ENCODE measurements around the gene ARFRP1.
"Not testable (repeated sequence)": the region's sequence is repeated elsewhere in the genome, so short reads cannot be mapped to it uniquely, and the experiment has no call there.

The ARFRP1 gene

GRCh38 chr20:63734946-63735858, 27.4 kb upstream of the ARFRP1 start:
- Histone ChIP-seq H3K27ac (peak overlapping the region in 3 of 21 experiments; percentile 20 to 94 (median 85)), H3K4me3 (no peak overlapping the region)

GRCh38 chr20:63734111-63734945, 26.6 kb upstream of the ARFRP1 start:
- H3K27ac ChIP-seq = no peak overlapping the region
- H3K4me3 ChIP-seq = no peak overlapping the region

DNA sequence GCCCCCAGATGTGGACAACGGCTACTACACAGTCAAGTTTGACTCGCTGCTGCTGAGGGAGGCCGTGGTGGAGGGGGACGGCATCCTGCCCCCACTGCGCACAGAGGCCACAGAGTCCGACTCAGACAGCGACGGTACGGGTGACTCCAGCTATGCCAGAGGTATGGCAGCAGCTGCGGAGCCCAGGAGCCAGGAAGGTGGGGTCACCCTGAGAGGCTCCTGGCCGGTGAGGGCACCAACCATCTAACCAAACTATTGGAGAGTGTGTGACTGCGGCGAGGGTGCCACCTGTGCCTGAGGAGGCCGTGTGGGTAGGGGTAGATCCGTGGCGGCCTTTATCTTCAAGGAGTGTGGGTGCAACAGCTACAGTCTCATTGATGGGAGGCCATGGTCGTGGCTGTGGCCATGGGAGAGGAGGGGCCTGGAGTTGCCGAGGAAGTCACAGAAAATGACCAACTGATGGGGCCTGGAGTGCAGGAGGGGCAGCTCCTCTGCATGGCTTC, 25.9 kb upstream of the ARFRP1 start:
- Histone ChIP-seq H3K27ac (no peak overlapping the region), H3K4me3 (no peak overlapping the region)

DNA sequence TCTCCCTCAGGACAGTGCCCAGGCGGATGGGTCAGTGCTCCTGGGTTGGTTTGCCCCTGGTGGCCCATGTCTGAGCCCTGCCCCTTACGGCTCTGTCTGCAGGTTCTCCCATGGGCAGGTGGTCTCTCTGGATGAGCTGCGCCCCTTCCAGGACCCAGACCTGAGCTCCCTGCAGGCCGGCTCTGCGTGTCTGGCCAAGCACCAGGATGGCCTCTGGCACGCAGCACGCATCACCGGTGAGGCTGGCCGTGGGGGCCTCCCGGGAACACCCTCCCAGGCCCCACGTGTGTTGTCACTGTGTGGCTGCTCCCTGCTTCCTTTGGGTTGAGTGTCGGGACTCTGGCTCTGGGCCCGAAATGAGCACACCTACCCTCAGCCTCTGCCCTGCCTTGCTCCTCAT, 25.3 kb upstream of the ARFRP1 start:
- no peak overlapping the region for H3K27ac ChIP-seq
- no peak overlapping the region for H3K4me3 ChIP-seq

DNA sequence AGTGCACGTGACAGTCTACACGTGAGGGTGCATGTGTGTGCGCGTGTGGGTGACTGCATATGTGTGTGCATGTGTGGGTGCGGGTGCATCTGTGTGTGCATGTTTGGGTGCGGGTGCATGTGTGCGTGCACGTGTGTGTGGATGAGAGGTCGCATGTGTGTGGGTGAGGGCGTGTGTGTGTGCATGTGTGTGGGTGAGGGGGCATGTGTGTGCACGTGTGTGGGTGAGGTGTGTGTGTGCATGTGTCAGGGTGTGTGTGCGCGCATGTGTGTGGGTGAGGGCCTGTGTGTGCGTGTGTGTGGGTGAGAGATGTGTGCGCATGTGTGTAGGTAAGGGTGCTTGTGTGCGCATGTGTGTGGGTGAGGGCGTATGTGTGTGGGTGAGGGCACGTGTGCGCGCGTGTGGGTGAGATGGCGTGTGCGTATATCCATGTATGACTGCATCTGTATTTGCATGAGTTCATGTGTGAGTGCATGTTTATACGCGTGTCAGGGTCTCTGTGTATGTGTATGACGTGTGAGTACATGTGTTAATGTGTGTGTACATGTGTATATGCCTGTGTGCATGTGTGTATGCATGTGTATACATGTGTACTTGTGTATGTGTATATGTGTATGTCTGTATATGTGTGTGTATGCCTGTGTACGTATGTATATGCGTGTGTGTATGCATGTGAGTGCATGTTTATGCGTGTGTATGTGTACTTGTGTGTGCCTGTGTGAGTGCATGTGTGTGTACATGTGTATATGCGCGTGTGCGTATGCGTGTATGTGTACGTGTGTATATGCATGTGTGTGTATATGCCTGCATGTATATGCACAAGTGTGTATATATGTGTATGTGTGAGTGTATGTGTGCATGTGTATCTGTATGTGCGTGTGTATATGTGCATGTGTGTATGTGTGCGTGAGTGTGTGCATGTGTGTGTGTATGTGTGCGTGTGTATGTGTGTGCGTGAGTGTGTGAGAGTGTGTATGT, 24.6 kb upstream of the ARFRP1 start:
- Histone ChIP-seq H3K4me3 (no peak overlapping the region), H3K27ac (no peak overlapping the region)

- H3K4me3 ChIP-seq = no peak overlapping the region
- H3K27ac ChIP-seq = peak overlapping the region in 1 of 21 experiments; percentile 77
Measured at GRCh38 chr20:63731410-63731809, 23.6 kb upstream of the ARFRP1 start.

DNA sequence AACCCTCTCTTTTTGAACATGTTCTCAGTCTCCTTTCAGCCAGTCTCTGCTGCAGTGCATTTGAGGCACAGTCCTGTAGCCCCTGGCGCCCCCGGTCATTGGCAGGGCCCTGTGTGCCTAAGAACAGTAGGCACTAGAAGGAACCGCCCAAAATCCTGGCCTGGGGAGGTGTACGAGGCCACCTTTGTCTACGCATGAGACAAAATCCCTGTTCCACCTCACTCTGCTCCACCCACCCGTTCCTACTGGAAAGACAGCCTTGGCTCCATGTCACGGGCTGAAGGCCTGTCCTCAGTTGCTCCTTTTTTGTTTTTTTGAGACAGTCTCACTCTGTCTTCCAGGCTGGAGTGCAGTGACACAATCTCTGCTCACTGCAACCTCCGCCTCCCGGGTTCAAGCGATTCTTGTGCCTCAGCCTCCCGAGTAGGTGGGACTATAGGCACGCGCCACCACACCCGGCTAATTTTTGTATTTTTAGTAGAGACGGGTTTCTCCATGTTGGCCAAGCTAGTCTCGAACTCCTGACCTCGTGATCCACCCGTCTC, 22.5 kb upstream of the ARFRP1 start:
- H3K4me3 ChIP-seq = not testable (repeated sequence)
- peak overlapping the region in 8 of 21 experiments; percentile 5 to 77 (median 46) for H3K27ac ChIP-seq

- H3K27ac ChIP-seq, H3K4me3 ChIP-seq: not testable (repeated sequence)
Measured at GRCh38 chr20:63722967-63723622, 15.3 kb upstream of the ARFRP1 start.

DNA sequence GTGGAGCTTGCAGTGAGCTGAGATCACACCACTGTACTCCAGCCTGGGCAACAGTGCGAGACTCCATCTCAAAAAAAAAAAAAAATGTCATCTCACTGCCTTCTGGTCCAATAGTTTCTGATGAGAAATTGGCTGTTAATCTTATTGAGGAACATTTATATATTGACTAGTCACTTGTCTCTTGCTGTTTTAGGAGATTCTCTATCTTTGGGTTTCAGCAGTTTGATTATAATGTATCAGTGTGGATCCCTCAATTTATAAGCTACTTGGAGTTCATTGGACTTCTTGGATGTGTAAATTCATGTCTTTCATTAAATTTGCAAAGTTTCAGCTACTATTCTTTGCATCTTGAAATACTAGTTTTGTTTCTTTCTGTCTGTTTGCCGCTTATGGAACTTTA, 11.2 kb upstream of the ARFRP1 start:
- Histone ChIP-seq H3K4me3 (no peak overlapping the region), H3K27ac (no peak overlapping the region)

DNA sequence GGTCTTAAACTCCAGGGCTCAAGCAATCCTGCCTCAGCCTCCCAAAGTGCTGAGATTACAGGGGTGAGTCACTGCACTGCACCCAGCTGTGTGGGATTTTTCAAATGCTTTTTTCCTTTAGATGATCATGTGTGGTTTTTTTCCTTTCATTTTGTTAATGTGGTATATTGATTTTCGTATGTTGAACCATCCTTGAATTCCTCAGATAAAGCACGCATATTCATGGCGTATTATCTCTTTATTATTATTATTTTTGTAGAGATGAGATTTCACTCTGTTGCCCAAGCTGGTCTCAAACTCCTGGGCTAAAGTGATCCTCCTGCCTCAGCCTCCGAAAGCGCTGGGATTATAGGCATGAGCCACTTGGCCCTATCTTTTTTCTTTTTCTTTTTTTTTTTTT, 7.1 kb upstream of the ARFRP1 start:
- no peak overlapping the region for H3K27ac ChIP-seq
- no peak overlapping the region for H3K4me3 ChIP-seq

- H3K27ac ChIP-seq = no peak overlapping the region
- no peak overlapping the region for H3K4me3 ChIP-seq
Measured at GRCh38 chr20:63712191-63712590, 4.4 kb upstream of the ARFRP1 start.

DNA sequence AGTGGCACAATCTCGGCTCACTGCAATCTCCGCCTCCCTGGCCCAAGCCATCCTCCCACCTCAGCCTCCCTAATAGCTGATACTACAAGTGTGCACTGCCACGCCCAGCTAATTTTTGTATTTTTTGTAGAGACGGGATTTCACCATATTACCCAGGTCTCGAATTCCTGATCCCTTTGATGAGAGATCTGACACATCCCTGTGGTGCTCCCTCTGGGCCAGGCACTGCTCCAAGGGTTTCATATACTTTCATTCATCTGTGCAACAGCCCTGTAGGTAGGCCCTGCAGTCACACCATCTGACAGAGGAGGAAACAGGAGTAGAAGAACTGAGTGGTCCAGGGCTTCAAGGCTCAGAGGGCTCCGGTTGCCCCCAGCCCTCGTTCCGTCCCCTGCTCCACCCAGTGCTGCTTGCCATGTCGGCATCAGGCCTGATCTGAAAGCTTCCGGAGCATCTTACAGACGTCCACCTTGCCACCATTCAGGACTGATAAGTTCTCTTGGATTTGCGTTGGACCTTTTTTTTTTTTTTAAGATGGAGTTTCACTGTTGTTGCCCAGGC, 3.4 kb upstream of the ARFRP1 start:
- H3K27ac ChIP-seq = no peak overlapping the region
- H3K4me3 ChIP-seq = no peak overlapping the region

DNA sequence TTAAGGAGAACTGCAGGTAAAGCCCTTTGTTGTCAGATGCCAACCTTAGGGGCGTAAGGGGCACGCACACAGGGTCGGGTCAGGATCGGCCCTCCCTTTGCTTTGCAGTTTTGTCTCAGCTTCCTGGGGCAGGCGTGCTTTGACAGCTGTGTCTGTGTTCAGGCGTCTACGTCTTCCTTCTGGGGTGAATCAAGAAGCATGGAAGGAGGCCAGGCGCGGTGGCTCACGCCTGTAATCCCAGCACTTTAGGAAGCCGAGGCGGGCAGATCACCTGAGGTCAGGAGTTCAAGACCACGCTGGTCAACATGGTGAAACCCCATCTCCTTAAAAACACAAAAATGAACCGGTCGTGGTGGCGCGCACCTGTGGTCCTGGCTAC, 1.4 kb upstream of the ARFRP1 start:
- peak overlapping the region in 4 of 7 experiments; percentile 48 to 91 (median 68) for H3K4me3 ChIP-seq

GRCh38 chr20:63708301-63709148, 749 bp upstream of the ARFRP1 start:
- Histone ChIP-seq H3K27ac (peak overlapping the region; percentile 82 to 98 (median 93)), H3K4me3 (peak overlapping the region; percentile 48 to 93 (median 70))

More for the DNA sequence above, 1.4 kb upstream of the ARFRP1 start:
- peak overlapping the region in 5 of 21 experiments; percentile 91 to 97 (median 96) for H3K27ac ChIP-seq

GRCh38 chr20:63706852-63707557, 771 bp downstream of the ARFRP1 start:
- peak overlapping the region; percentile 48 to 93 (median 70) for H3K4me3 ChIP-seq
- H3K27ac ChIP-seq = peak overlapping the region; percentile 82 to 98 (median 93)

- Histone ChIP-seq H3K4me3 (peak overlapping the region; percentile 48 to 93 (median 70)), H3K27ac (peak overlapping the region in 19 of 21 experiments; percentile 52 to 97 (median 93))
Measured at GRCh38 chr20:63706027-63706695, 1.6 kb downstream of the ARFRP1 start.
